ENCODE results near the gene PER2.

- TF ChIP-seq SUZ12 (IDR thresholded peaks at IDR 0.05; ENCODE audit: extremely low read depth, insufficient read depth, insufficient read length) (no peak), ZNF274 (IDR thresholded peaks at IDR 0.05; ENCODE audit: low read depth, low read length) (no peak)
These were observed 48.9 kb downstream of the PER2 start for GRCh38 chr2:238239543-238239862.
